HG02852 (cell line): ENCODE results near the gene IQCE.
A peak's percentile ranks its signal among the peaks of the same experiment; 100 is the strongest.

Experiments
- ATAC-seq: cut with Tn5 transposase; IDR thresholded peaks from one replicate; pipeline ENCODE4 v1.9.1; 2021; ENCODE audit warnings: mild to moderate bottlenecking, moderate library complexity; ENCODE audit not compliant: unreplicated experiment

IQCE gene

GRCh38 chr7:2644220-2644561 lies 85.4 kb downstream of the IQCE start:
- ATAC-seq: no peak

- peak; percentile 28 for ATAC-seq
Observed at GRCh38 chr7:2644562-2645273, 85.9 kb downstream of the IQCE start.

- peak; percentile 51 for ATAC-seq
Observed at GRCh38 chr7:2645274-2645868, 86.6 kb downstream of the IQCE start.

- ATAC-seq: no peak
Observed at GRCh38 chr7:2646336-2646679, 87.5 kb downstream of the IQCE start.

- ATAC-seq: no peak
Observed at GRCh38 chr7:2646680-2647571, 88.1 kb downstream of the IQCE start.

GRCh38 chr7:2647594-2648172 lies 88.9 kb downstream of the IQCE start:
- ATAC-seq: no peak

- no peak for ATAC-seq
Observed at GRCh38 chr7:2649139-2649838, 90.5 kb downstream of the IQCE start.

- ATAC-seq: no peak
Observed at GRCh38 chr7:2649991-2650390, 91.2 kb downstream of the IQCE start.

- ATAC-seq: no peak
Observed at GRCh38 chr7:2650451-2650850, 91.7 kb downstream of the IQCE start.

- ATAC-seq: no peak
Observed at GRCh38 chr7:2651336-2651735, 92.6 kb downstream of the IQCE start.

GRCh38 chr7:2651847-2652735 lies 93.3 kb downstream of the IQCE start:
- no peak for ATAC-seq

GRCh38 chr7:2652736-2653060 lies 93.9 kb downstream of the IQCE start:
- ATAC-seq: no peak

- ATAC-seq: no peak
Observed at GRCh38 chr7:2654059-2654458, 95.3 kb downstream of the IQCE start.

GRCh38 chr7:2655870-2656614 lies 97.3 kb downstream of the IQCE start:
- ATAC-seq: no peak

- no peak for ATAC-seq
Observed at GRCh38 chr7:2657208-2657607, 98.4 kb downstream of the IQCE start.

GRCh38 chr7:2657920-2658671 lies 99.3 kb downstream of the IQCE start:
- ATAC-seq: no peak

GRCh38 chr7:2658941-2659340 lies 100.2 kb downstream of the IQCE start:
- no peak for ATAC-seq

- no peak for ATAC-seq
Observed at GRCh38 chr7:2659556-2660358, 101.0 kb downstream of the IQCE start.
